Small intestine (tissue), 7 donors: ENCODE results near the gene ZFR. TPM values are rescaled to one million over a fixed set of nuclear protein-coding genes. Genes with fewer than 3 reads are reported as not detected.

Source experiments
- DNase-seq, 2 donors: peaks; one replicate each; pipeline versions ENCODE4 v3.0.0 to v3.0.0-alpha.2; 2013
- FAIRE-seq: peaks from 2 replicates; lab custom pipeline; 2012; peaks lifted over from hg19 to GRCh38; lab: Jason Lieb, UNC
- H3K27ac ChIP-seq, 3 donors: one replicate each; pipeline ENCODE4 v1.5.1; 2013; ENCODE audit warnings: low read length in 2 of 3, mild to moderate bottlenecking in 2 of 3, control low read depth in 1 of 3, inconsistent platforms in 1 of 3, low read depth in 1 of 3, moderate library complexity in 1 of 3
- H3K27me3 ChIP-seq, 3 donors: one replicate each; pipeline ENCODE4 v1.6.1; 2013; ENCODE audit warnings: low read length in 3 of 3, inconsistent platforms in 1 of 3; ENCODE audit not compliant: control insufficient read depth in 3 of 3, insufficient read depth in 3 of 3
- H3K36me3 ChIP-seq, 3 donors: one replicate each; pipeline ENCODE4 v1.6.1; 2013; ENCODE audit warnings: low read length in 3 of 3, inconsistent platforms in 1 of 3, low read depth in 1 of 3, mild to moderate bottlenecking in 1 of 3, moderate library complexity in 1 of 3; ENCODE audit not compliant: control insufficient read depth in 3 of 3, insufficient read depth in 2 of 3
- H3K4me1 ChIP-seq, 3 donors: one replicate each; pipeline ENCODE4 v1.6.1; 2013; ENCODE audit warnings: low read length in 2 of 3, inconsistent platforms in 1 of 3, low read depth in 1 of 3, mild to moderate bottlenecking in 1 of 3, moderate library complexity in 1 of 3; ENCODE audit not compliant: control insufficient read depth in 3 of 3, insufficient read depth in 2 of 3
- H3K4me3 ChIP-seq, 3 donors: one replicate each; pipeline ENCODE4 v1.5.1; 2013; ENCODE audit warnings: low read length in 3 of 3, control low read depth in 1 of 3, inconsistent platforms in 1 of 3, low read depth in 1 of 3, mild to moderate bottlenecking in 1 of 3, moderate library complexity in 1 of 3
- H3K9me3 ChIP-seq, 2 donors: one replicate each; pipeline ENCODE4 v1.6.1; 2013; ENCODE audit warnings: low read depth in 1 of 2, low read length in 1 of 2; ENCODE audit not compliant: control insufficient read depth in 2 of 2, insufficient read depth in 1 of 2
- WGBS, 3 donors: extraction: QIAGEN DNeasy Blood & Tissue Kit; methylation state at CpG; one replicate each; pipeline ENCODE4 v1.1.7; 2013; 5-methylcytosine and 5-hydroxymethylcytosine counted together
- polyA plus RNA-seq, 4 donors: library from polyadenylated mRNA; stranded (reverse) in 3 of 4; unstranded in 1 of 4; fragments of 200-250 nt in 3 of 4; fragments of 120-200 nt in 1 of 4; gene quantifications; one replicate each; pipeline versions ENCODE4 v1.2.1 to v1.2.3, GENCODE V29; 2013
- donor health status: healthy with polysubstance abuse.
- donor health status: control.
- donor health status: control.
- donor health status: Bipolar disorder and iron deficiency.
- donor health status: healthy.

Gene ZFR
- polyA plus RNA-seq, 4 donors: 28.2 to 71.0 (median 30.3) TPM

DNA sequence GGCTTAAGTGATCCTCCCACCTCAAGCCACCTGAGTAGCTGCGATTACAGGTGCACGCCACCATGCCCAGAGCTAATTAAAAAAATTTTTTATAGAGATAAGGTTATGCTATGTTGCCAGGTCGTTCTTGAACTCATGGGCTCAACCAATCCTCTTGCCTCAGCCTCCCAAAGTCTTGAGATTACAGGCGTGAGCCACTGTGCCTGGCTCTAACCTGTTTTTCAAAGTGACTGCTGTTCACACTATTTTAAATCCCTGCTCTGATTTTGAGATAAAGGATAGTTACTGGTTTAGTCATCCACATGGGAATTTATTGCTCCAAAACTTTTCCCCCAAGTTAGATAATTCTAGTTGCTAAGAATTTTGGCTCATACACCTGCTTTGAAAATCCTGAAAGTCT is 83.6 kb downstream of the ZFR start:
- WGBS, 3 donors: 80 to 91% (median 88%) methylated on average over 4 of the region's 4 CpGs
- no peaks in the 10 kb centered on the region for H3K9me3 ChIP-seq
- no peaks in the 10 kb centered on the region for H3K27me3 ChIP-seq
- no peak for FAIRE-seq
- no peak overlapping the region for H3K4me3 ChIP-seq
- H3K4me1 ChIP-seq: no peaks in the 10 kb centered on the region
- H3K36me3 ChIP-seq: peaks cover 3 to 37% (median 7%) of the 10 kb centered on the region in 3 donors
- no peak overlapping the region for H3K27ac ChIP-seq
- no peak for DNase-seq

DNA sequence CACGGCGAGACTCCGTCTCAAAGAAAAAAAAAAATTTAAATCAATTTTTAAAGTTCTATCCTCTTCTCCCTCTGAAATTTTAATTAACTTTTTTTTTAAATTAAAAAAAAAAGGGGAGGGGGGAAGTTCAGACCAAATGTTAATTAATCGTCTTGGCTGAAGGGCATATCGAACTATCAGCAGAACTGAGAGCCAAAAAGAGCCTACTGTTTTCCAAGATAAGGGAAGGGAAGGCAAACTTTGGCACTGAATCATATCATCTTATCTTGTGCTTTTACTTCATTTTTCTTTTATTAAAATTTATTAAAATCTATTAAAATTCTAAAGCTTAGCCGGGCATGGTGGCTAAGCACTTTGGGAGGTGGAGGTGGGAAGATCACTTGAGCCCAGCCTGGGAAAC is 85.9 kb downstream of the ZFR start:
- Histone ChIP-seq H3K36me3 (peaks cover 7 to 30% (median 8%) of the 10 kb centered on the region in 3 donors), H3K27ac (no peak overlapping the region), H3K9me3 (no peaks in the 10 kb centered on the region), H3K4me3 (no peak overlapping the region), H3K27me3 (no peaks in the 10 kb centered on the region), H3K4me1 (no peaks in the 10 kb centered on the region)
- no peak for FAIRE-seq
- 86 to 91% (median 87%) methylated on average over 6 of the region's 6 CpGs for WGBS, 3 donors
- DNase-seq: no peak

- H3K27me3 ChIP-seq: no peaks in the 10 kb centered on the region
- H3K4me1 ChIP-seq: no peaks in the 10 kb centered on the region
- no peak overlapping the region for H3K4me3 ChIP-seq
- FAIRE-seq (no peak), DNase-seq (no peak)
- no peak overlapping the region for H3K27ac ChIP-seq
- no peaks in the 10 kb centered on the region for H3K9me3 ChIP-seq
- peaks cover 7 to 32% (median 7%) of the 10 kb centered on the region in 3 donors for H3K36me3 ChIP-seq
Measured at GRCh38 chr5:32357658-32358057, 86.9 kb downstream of the ZFR start.

- WGBS, 3 donors: 76 to 82% (median 80%) methylated on average over 4 of the region's 4 CpGs
- no peaks in the 10 kb centered on the region for H3K9me3 ChIP-seq
- FAIRE-seq (no peak), DNase-seq (no peak)
- H3K27me3 ChIP-seq: no peaks in the 10 kb centered on the region
- H3K36me3 ChIP-seq: peaks cover under 1 to 25% (median 7%) of the 10 kb centered on the region in 3 donors
- no peak overlapping the region for H3K27ac ChIP-seq
- no peaks in the 10 kb centered on the region for H3K4me1 ChIP-seq
- H3K4me3 ChIP-seq: no peak overlapping the region
Measured at GRCh38 chr5:32355686-32356085, 88.9 kb downstream of the ZFR start.

GRCh38 chr5:32353420-32353819 is 91.1 kb downstream of the ZFR start:
- 93% methylated on average over 9 of the region's 9 CpGs for WGBS, 3 donors
- no peaks in the 10 kb centered on the region for H3K4me1 ChIP-seq
- H3K9me3 ChIP-seq: no peaks in the 10 kb centered on the region
- no peak overlapping the region for H3K4me3 ChIP-seq
- peaks cover 0 to 15% (median 7%) of the 10 kb centered on the region in 3 donors for H3K36me3 ChIP-seq
- FAIRE-seq: no peak
- H3K27ac ChIP-seq: no peak overlapping the region
- H3K27me3 ChIP-seq: no peaks in the 10 kb centered on the region
- DNase-seq: no peak

- H3K36me3 ChIP-seq: peaks cover 0 to 10% (median 7%) of the 10 kb centered on the region in 3 donors
- FAIRE-seq (no peak), DNase-seq (no peak)
- no peaks in the 10 kb centered on the region for H3K4me1 ChIP-seq
- H3K9me3 ChIP-seq: no peaks in the 10 kb centered on the region
- H3K4me3 ChIP-seq: no peak overlapping the region
- H3K27ac ChIP-seq: no peak overlapping the region
- 92 to 94% (median 92%) methylated on average over 8 of the region's 8 CpGs for WGBS, 3 donors
- H3K27me3 ChIP-seq: no peaks in the 10 kb centered on the region
Measured at GRCh38 chr5:32352685-32353084, 91.9 kb downstream of the ZFR start.

GRCh38 chr5:32346869-32347268 is 97.7 kb downstream of the ZFR start:
- Histone ChIP-seq H3K4me3 (no peak overlapping the region), H3K27me3 (no peaks in the 10 kb centered on the region), H3K27ac (no peak overlapping the region), H3K4me1 (no peaks in the 10 kb centered on the region), H3K9me3 (peaks cover 0 to 3% of the 10 kb centered on the region in 2 donors), H3K36me3 (no peaks in the 10 kb centered on the region)
- no peak for FAIRE-seq
- 96 to 100% (median 97%) methylated on average over 2 of the region's 2 CpGs for WGBS, 3 donors
- no peak for DNase-seq

DNA sequence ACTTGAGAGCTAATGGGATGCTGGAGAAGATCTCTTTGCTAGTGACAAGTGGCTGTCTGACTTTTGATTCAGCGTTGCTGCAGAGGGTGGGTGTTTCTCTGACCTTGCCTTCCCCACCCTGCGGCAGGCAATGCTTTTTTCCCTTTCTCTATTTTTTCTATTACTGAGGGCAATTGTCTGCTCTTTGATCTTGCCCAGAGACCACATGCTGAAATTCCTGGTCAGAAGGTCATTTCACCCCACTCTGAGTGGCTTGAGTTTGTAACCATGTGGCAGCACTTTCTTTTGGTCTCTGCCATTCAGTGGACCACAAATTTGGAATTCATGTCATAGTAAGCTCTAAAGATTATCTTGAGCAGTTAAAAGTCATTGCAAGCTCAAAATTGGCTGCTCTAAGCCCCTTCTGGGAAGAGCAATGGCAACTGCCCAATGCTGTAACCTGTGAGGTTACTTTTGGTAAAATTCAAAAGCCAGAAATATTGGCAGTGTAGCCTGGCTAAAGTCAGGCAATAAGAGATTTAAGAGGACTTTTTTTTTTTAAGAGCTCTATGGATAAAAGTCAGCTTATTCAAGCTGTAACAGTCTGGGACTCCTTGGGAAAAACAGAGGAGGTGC is 101.4 kb downstream of the ZFR start:
- H3K4me3 ChIP-seq: no peak overlapping the region
- DNase-seq (no peak), FAIRE-seq (no peak)
- H3K27me3 ChIP-seq: no peaks in the 10 kb centered on the region
- H3K27ac ChIP-seq: no peak overlapping the region
- peaks cover 0 to 23% of the 10 kb centered on the region in 2 donors for H3K9me3 ChIP-seq
- H3K36me3 ChIP-seq: no peaks in the 10 kb centered on the region
- no peaks in the 10 kb centered on the region for H3K4me1 ChIP-seq
- 86 to 90% (median 87%) methylated on average over 2 of the region's 2 CpGs for WGBS, 3 donors

DNA sequence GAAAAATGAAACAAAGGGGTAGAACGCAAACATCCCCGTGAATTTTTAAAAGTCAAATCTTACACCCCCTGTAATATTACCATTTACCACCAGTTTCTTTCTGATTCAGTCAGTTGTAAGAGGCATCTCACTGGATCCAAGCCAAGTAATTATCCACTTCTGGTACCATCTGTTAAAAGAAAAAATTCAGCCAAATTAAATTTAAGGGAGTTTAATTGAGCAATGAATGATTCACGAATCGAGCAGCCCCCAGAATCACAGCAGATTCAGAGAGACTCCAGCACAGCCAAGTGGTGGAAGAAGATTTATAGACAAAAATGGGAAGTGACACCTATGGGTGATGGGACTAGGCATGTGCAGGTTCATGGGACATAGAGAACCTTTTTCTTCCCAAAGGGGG is 101.9 kb downstream of the ZFR start:
- no peak overlapping the region for H3K4me3 ChIP-seq
- no peaks in the 10 kb centered on the region for H3K27me3 ChIP-seq
- FAIRE-seq (no peak), DNase-seq (no peak)
- no peaks in the 10 kb centered on the region for H3K36me3 ChIP-seq
- peaks cover 0 to 23% of the 10 kb centered on the region in 2 donors for H3K9me3 ChIP-seq
- H3K27ac ChIP-seq: no peak overlapping the region
- H3K4me1 ChIP-seq: no peaks in the 10 kb centered on the region
- WGBS, 3 donors: 63 to 83% (median 72%) methylated on average over 4 of the region's 4 CpGs
